GM19351 (cell line): ENCODE measurements around the gene RUVBL2.
A peak's percentile ranks its signal among the peaks of the same experiment; 100 is the strongest.

Source experiments
- ATAC-seq: cut with Tn5 transposase; IDR thresholded peaks from one replicate; pipeline ENCODE4 v1.9.1; 2021; ENCODE audit warnings: mild to moderate bottlenecking, moderate library complexity; ENCODE audit not compliant: unreplicated experiment

The RUVBL2 gene

DNA sequence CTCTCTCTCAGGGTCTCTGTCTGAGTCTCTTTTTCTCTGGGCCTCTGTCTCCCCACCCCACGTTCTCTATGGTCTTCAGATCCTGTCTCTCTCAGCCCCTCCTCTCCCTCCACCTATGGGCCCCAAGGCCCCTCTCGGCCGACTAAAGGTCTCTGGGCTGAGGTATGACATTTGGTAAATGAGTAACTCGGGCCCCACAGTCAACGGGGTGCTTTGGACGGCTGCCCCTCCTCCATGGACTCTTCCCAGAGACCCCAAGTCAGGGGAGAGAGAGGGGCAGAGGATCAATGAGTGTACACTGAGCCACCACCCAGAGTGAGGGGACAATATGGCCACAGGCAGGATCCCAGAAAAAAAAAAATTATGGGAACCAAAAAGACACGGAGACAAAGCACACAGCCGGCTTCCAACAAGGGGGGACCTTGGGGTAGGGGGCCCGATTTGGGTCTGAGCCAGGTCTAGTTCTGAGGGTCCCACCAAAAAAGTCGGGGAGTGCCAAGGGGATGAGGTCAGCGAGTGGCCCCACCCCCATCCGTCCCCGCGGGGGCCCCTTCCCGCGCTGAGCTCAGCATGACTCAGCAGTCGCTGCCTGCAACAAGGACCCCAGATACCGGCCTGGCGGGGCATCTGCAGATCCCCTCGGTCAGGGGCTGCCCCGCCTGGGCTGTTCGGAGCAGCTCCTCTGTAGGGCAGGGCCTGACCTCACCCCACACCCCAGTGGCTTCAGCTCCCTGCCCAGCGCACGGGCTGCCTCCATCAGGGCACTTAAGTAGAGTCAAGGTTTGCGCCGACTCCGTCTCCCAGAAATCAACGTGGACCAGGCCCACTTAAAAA is 30.1 kb upstream of the RUVBL2 start:
- no peak for ATAC-seq

DNA sequence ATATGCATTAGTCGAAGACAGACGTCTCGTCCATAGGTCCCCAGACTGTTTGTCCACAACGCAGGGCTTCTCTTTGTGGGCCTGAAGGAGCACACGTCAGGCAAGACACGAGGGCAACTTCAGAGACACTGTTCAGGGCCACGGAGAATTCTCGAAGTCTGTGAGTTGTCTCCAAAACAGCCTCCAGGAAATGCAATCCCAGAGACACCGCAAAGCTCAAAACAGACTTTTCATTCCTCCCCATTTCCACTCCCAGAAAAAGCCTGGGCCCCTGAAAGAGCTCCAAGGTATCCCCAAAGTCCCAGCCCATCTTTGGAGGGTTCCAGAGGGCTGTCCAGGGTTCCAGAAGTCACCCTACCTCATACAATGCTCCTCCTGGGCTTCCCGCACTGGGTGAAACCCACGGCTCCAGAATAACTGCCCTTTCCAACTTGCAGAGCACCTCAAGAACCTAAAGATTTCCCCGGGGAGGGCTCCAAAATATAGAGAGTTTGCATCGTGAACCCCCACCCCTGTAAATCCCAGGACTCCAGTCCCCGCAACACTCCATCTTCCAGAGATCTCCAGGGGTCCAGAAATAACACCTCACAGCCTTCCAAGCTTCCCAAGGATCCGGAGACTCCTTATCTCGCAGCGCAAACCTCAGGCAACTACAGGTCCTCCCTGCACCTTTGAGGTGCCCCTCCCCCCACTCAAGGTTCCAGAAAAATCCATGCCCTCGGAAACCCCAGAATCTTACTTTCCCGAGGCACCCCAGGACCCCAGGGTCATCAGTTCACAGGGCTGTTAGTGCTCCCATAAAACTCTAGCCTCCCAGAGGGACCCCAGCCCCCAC is 29.3 kb upstream of the RUVBL2 start:
- no peak for ATAC-seq

DNA sequence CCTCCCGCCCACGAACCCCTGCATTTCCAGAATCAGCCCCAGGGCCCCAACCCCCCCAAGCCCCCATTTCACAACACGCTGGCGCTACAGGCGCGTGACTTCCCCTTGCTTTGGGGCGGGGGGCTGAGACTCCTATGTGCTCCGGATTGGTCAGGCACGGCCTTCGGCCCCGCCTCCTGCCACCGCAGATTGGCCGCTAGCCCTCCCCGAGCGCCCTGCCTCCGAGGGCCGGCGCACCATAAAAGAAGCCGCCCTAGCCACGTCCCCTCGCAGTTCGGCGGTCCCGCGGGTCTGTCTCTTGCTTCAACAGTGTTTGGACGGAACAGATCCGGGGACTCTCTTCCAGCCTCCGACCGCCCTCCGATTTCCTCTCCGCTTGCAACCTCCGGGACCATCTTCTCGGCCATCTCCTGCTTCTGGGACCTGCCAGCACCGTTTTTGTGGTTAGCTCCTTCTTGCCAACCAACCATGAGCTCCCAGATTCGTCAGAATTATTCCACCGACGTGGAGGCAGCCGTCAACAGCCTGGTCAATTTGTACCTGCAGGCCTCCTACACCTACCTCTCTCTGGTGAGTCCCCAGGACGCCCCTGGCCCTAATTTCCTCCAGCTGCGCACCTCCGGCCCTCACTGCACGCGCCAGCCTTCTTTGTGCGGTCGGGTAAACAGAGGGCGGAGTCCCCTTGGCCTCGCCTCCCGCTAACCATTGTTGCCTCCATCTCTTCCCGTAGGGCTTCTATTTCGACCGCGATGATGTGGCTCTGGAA is 28.5 kb upstream of the RUVBL2 start, which contains the start of gene FTL:
Gene FTL (plus strand): TSS at position 270 of the 766 bp plus-strand sequence. CDS start 199 bp downstream, at position 469.
- peak; percentile 46 for ATAC-seq

DNA sequence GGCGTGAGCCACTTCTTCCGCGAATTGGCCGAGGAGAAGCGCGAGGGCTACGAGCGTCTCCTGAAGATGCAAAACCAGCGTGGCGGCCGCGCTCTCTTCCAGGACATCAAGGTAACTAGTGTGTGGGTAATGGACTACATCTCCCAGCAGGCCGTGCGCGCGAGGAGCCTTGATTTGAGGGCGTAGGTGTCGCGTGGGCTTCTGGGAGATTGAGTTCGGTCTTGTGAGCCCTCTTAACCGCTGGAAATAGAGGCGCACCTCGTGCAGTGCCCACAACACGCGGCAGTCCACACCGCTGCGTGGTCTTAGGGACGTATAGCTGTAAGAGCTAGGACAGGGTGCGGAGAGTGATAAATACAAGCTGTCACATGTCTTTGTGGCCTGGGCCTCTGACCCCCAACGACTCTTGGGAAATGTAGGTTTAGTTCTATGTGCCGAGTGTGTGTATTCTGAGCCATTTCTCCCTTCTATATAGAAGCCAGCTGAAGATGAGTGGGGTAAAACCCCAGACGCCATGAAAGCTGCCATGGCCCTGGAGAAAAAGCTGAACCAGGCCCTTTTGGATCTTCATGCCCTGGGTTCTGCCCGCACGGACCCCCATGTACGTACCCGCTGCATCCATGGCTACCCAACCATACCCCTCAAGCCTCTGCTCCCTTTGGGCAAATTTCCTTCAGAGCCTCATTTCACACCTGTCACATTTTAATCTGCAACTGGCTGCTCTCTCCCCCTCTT is 27.7 kb upstream of the RUVBL2 start:
- no peak for ATAC-seq

DNA sequence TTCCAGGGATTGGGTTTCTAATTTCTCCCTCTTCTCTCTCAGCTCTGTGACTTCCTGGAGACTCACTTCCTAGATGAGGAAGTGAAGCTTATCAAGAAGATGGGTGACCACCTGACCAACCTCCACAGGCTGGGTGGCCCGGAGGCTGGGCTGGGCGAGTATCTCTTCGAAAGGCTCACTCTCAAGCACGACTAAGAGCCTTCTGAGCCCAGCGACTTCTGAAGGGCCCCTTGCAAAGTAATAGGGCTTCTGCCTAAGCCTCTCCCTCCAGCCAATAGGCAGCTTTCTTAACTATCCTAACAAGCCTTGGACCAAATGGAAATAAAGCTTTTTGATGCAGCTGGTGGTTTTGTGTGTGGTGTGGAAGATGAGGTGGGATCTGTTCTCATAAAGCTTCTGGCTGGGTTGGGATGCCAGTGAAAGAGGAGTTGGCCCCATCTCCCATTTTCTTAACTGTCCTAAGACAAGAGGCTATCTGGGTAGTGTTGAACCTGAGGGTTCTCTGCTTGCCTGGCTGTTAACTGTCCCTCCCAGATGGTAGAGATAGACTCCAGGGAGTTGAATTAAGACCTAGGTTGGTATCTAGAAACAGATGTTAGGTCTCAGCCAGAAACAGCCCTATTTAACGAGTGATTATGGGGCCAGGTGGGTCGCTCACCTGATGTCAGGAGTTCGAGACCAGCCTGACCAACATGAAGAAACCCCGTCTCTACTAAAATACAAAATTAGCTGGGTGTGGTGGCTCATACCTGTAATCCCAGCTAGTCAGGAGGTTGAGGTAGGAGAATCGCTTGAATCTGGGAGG is 26.9 kb upstream of the RUVBL2 start:
- no peak for ATAC-seq

DNA sequence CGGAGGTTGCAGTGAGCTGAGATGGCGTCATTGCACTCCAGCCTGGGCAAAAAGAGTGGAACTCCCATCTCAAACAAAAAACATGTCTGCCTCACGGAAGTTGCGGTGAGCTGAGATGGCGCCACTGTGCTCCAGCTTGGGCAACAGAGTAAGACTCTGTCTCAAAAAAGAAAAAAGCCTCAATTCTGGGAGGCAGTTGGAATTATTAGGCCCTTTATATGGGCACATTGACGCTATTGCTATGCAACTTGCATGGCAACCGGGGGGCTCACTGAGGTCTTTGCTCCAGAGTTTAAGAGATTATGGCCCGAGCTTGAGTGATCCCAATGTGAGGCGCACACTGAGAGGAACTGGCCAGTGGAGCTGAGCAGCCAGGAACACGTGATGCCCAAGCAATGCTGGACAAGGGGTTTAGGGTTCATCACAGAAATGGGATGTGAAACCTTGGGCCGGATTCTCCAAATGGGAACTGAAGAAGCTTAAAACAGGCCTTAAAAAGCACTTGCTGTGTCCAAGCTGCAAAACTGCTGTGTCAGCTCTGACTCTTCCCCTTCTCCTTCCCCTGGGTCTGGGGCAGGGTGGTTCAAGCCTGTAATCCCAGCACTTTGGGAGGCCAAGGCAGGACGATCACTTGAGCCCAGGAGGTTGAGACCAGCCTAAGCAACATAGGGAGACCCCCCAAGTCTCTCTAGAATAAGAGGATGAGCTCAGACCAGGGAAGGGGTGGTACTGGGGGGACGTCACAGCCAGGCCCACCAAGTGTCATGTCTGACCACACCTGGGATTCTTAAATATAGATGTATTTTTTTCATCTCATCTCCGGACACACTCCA is 26.1 kb upstream of the RUVBL2 start:
- no peak for ATAC-seq

DNA sequence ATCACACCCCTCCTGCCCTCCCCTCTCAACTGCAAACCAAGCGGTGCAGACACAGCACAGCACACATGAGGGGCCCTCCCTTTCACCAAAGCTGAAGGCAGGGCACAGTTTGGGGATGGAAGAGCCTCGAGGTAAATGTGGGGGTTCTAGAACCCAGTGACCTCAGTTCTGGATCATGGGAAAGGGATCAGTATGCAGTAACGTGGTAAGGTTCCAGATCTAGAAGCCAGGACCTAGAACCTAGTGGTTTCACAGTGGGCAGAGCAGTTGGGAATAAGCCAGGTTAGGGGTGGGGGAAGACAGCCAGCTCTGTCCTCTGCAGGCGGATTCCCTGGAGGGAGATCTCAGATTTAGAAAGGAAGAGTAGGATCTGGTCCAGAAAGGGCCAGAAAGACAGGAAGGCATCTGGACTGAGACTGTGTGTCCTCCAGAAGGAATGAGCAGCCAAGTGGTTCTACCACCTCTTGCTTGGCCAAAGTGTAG is 25.5 kb upstream of the RUVBL2 start:
- ATAC-seq: no peak

DNA sequence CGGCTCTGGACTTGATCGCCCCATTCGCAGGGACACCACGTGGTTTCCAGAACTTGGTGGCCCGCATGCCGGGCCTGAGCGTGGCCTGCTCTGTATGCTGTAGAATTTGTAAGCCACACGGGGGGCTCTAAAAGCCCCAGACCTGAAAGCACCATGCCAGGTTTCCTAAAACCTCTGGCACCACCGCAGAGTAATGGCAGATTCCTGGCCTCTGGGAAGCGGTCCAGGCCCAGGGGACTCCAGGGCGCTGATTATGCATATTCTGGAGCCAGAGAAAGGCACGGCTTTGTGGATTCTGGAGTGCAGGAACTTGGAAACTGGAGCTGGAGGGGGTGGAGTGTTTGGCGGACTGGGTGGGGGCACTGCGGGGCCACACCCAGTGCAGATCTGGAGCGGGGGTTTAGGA is 24.9 kb upstream of the RUVBL2 start:
- no peak for ATAC-seq

DNA sequence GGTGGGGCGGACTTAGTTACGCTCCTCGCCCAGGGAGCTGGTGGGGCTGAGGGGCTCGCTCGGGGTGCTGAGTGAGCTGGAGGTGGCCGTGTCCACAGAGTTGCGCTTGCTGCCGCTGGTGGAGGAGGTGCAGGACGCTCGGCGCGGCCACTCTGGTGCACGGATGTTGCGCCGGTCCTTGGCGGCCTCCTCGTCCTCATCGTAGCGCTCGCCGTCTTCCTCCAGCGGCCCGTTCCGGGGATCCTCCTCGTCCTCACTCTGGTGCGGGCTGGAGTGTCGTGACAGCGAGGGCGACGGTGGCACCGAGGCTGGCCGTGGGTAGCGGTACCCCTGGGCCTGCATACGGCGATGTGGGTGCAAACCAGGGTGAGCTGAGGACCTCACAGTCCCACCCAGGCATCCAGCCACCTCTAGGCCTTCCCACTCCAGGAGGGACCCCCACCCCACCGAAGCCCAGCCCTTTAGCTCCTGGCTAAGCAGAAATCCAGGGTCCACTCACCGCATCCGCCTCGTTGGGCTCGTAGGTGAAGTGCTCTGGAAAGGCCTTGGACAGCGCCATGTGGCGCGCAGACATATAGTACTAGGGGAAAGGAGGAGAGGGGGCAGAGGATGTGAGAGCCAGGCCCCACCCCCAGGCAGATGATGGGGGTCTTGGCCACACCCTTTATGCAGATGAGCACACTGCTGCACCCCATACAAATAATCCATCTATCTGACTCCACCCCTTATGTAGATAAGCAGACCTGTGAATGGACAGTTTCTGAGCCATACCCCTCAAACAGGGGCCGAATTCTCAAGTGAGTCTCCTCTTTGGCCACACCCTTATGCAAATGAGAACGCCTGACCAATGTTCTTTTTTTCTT is 24.2 kb upstream of the RUVBL2 start:
- ATAC-seq: no peak

DNA sequence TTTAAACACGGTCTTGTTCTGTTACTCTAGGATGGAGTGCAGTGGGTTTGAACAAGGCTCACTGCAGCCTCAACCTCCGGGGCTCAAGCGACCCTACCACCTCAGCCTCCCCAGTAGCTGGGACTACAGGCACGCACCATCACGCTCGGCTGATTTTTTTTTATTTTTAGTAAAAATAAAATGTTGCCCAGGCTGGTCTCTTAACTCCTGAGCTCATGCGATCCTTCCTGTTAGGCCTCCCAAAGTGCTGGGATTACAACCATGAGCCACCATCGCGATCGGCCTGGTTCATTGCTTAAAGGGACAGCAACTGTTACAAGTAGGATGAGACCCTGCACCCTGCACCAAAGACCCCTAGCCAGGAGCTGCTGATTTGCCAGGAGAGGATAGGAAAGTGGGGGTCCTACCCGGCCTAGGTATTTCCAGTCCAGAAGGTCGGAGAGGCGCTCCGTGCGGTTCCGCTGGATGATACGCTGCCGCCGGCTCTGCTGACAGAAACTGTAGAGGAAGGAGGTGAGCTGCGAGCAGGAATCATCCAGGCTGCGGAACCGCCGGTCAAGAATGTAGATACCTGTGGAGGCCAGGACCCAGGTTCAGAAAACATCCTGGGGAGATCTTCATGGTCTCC is 23.4 kb upstream of the RUVBL2 start:
- no peak for ATAC-seq

DNA sequence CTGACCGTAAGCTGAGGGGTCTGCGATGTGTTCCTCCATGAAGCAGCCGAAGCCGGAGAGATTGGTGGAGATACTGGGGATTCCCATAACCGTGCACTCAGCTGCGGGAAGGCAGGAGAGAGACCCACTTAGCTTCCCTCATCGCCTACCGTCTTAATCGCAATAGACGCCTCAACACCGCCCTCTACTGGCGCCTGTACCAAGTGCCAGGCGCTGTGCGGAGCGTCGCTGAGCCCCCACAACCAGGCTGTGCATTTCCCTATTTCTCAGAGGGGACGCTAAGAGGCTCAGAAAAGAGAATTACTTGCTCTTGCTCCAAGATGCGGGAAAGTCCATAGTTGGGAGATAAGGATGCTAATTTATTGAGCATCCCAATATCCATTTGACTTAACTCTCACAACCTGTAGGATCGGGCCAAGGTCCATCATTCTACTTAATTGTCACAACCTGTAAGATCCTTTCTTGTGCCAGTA is 22.7 kb upstream of the RUVBL2 start:
- ATAC-seq: no peak

DNA sequence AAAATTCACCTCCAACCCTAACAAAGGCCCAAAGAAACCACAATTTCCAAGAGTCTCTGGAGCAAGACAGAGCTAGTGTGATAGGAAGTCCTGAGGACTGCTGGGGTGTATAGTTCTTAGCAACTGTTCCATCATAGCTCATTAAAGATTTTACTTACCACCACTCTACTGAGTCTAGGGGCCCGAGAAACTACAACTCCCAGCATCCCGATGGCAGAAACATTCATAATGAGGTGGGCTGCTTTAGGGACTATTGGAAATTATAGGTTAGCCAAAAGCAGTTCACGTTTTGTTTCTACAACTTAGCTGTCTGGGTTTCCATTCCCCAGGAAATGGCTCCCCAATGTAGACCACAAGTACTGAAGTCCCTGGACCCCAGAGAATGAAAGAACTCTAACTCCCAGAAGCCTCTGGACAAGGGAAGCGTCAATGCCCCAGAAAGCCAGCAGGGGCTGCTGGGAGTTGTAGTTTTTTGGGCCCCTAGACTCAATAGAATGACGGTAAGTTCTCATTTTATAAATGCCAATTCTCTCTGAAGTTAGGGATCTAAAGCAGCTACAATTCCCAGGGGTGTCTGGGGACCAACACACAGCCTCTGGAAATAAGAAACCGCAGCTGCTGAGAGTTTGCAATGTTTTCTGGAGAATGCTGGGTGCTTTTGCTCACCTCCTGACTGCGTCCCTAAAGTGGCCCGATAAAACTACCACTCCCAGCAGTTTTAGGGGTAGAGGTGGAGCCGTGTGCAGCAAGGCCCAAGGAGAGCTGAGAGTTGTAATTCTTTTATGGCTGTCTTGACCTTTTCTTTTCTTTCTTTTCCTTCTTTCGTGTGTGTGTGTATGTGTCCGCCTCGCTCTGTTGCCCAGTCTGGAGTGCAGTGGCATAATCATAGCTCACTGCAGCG is 17.5 kb upstream of the RUVBL2 start:
- no peak for ATAC-seq

DNA sequence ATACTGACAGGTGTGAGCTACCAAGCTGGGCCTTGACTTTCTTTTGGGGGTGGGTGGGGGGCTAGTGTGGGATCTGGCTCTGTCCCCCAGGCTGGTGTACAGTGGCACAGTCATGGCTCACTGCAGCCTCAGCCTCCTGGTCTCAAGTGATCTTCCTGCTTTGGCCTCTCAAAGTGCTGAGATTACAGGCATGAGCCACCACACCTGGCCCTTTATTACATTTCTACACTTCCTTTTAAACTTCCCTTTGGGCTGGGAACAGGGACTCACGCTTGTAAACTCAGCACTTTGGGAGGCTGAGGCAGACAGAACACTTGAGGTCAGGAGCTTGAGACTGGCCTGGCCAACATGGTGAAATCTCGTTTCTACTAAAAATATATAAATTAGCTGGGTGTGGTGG is 16.6 kb upstream of the RUVBL2 start:
- ATAC-seq: no peak

DNA sequence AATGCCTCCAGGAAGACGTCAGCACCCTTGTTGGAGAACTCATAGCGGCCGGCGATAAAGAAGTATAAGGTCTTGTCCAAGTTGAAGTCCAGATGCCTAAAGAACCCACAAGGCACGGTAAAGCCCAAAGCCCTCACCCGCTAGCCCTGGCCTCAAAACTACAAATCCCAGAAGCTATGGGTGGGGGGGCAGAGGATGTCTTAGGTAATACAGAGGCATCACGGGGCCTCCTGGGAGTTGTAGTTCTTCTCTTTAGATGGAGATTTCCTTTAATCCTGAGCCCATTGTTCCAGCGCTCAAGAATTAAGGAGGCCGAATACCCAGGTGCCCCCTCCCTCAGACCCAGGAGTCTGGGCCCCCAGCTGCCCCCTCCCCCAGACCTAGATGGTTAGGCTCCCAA is 11.4 kb upstream of the RUVBL2 start:
- ATAC-seq: no peak

DNA sequence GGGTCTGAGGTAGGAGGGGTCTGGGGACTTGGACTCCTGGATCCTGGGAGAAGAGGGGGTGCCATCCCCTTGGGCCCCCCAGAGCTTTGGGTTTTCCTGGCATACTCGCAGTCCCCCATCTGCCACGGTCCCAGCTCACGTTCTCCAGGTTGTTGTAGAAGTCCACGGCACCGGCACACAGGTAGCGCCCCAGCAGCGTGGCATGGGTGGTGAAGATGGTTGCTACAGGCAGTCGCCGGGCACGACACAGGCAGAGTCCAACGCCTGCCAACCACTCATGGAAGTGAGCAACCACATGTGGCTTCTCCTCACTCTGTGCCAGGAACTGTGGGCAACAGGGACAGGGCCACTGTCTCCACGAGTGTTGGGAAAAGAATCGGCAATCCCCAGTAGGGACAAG is 8.0 kb upstream of the RUVBL2 start:
- ATAC-seq: no peak

DNA sequence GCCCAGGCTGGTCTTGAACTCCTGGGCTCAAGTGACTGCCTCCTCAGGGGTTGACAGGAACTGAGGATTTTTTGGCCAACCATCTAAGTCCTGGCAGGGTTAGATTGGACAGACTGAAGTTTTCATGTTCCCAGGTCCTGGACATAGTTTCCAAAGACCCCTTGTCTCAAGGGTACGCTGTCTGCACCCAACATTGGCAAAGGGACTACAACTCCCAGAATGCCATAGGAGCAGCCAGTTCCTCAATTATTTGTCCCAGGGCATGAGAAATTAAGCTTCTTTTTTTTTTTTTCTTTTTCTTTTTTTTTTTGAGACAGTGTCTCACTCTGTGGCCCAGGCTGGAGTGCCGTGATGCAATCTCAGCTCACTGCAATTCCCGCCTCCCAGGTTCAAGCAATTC is 7.5 kb upstream of the RUVBL2 start:
- no peak for ATAC-seq
